ENCODE measurements around the gene WDR86. TPM values are rescaled to one million over a fixed set of nuclear protein-coding genes. Genes with fewer than 3 reads are reported as not detected.

WDR86 gene
- total RNA-seq, 1 donor from 2014 or later, result 19.4 TPM

DNA sequence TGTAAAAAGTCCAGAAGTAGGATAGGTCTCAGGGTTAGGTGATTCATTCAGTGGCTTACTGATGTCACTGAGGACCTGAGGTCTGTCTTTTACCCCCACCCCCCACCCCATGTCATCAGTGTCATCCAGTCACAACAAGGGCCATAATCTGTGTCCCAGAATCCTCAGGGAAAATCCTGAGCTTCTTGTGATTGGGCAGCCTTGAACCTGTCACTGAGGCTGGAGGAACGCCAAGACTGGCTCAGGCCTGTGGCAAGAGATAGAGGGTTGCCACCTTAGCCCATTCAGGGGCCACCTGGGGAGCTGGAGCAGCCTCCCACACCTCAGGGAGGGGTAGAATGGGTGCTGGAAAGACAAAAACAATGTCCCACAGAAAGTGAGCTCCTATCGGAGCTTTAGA, 38.6 kb downstream of the WDR86 start:
- no peak for DNase-seq (ENCODE audit: extremely low spot score in 2 of 2)
- Histone ChIP-seq H3K27ac (peak overlapping the region; percentile 22), H3K27me3 (no peaks in the 10 kb centered on the region), H3K4me1 (peaks cover 25% of the 10 kb centered on the region), H3K9me3 (no peaks in the 10 kb centered on the region), H3K36me3 (peaks cover 0 to 35% of the 10 kb centered on the region in 2 donors), H3K4me3 (no peak overlapping the region)
- TF ChIP-seq POLR2AphosphoS5 (IDR thresholded peaks at IDR 0.05; ENCODE audit: insufficient read depth in 1 of 2, low read depth in 1 of 2) (no peak), POLR2A (IDR thresholded peaks at IDR 0.05) (no peak)
- TF ChIP-seq, protein P1, sequence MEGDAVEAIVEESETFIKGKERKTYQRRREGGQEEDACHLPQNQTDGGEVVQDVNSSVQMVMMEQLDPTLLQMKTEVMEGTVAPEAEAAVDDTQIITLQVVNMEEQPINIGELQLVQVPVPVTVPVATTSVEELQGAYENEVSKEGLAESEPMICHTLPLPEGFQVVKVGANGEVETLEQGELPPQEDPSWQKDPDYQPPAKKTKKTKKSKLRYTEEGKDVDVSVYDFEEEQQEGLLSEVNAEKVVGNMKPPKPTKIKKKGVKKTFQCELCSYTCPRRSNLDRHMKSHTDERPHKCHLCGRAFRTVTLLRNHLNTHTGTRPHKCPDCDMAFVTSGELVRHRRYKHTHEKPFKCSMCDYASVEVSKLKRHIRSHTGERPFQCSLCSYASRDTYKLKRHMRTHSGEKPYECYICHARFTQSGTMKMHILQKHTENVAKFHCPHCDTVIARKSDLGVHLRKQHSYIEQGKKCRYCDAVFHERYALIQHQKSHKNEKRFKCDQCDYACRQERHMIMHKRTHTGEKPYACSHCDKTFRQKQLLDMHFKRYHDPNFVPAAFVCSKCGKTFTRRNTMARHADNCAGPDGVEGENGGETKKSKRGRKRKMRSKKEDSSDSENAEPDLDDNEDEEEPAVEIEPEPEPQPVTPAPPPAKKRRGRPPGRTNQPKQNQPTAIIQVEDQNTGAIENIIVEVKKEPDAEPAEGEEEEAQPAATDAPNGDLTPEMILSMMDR (IDR thresholded peaks at IDR 0.05), result no peak
- intact Hi-C loops (cut with DNase I), result no loop called here

DNA sequence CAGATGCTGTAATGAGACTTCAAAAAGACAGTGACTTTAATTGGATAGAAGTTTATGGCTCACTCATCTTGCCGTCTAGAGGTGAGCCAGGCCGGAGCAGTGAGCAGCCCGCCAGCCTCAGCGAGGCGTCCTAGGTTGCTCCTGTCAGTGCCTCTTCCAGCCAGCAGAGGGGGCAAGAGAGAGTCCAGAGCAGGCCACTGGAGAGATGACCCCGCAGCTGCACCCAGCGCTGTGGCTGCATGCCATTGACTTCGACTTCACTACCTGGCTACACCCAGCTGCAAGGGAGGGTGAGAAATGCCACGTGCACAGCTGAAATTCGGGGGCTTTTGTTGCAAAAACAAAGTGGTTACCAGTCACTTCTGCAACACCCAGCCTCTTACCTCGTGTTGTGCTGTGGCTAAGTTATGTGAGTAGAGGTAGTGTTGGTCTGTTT, 41.7 kb downstream of the WDR86 start:
- Histone ChIP-seq H3K4me3 (no peak overlapping the region), H3K36me3 (peaks cover 0 to 15% of the 10 kb centered on the region in 2 donors), H3K9me3 (no peaks in the 10 kb centered on the region), H3K27me3 (no peaks in the 10 kb centered on the region), H3K27ac (peak overlapping the region; percentile 28), H3K4me1 (peaks cover 26% of the 10 kb centered on the region)
- DNase-seq (ENCODE audit: extremely low spot score in 2 of 2), result no peak
- TF ChIP-seq POLR2AphosphoS5 (IDR thresholded peaks at IDR 0.05; ENCODE audit: insufficient read depth in 1 of 2, low read depth in 1 of 2) (peak; percentile 40 to 57), POLR2A (IDR thresholded peaks at IDR 0.05) (no peak)
- TF ChIP-seq, protein P1 (IDR thresholded peaks at IDR 0.05), result peak; percentile 94 to 99 (median 96)
- intact Hi-C loops (cut with DNase I), result loop anchor here (2.0 kb wide), 1 partner anchor 81 kb away; no protein-coding TSS in a partner anchor

DNA sequence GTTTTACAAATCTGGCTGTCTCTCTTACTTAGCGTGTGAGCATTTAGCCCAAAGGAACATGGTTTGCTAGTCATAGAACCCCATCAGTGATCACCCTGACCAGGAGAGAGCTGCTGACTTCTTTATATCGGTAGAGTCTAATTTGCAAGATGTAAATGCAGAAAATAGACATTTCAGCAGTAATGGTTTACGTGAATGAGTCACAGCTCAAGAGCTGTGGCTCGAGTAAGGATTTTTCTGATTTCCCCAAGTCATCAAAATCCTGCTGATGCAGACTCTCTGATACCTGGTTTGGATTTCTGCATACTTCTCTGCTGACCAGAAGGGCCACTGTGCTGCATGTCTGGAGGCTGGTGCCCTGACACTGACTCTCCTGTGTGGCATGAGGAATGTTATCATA, 42.6 kb downstream of the WDR86 start:
- H3K4me1 ChIP-seq, result peaks cover 26% of the 10 kb centered on the region
- H3K4me3 ChIP-seq, result no peak overlapping the region
- intact Hi-C loops (cut with DNase I), result no loop called here
- no peak for DNase-seq (ENCODE audit: extremely low spot score in 2 of 2)
- no peaks in the 10 kb centered on the region for H3K27me3 ChIP-seq
- peak overlapping the region; percentile 28 for H3K27ac ChIP-seq
- TF ChIP-seq POLR2AphosphoS5 (IDR thresholded peaks at IDR 0.05; ENCODE audit: insufficient read depth in 1 of 2, low read depth in 1 of 2) (no peak), POLR2A (IDR thresholded peaks at IDR 0.05) (no peak)
- TF ChIP-seq, protein P1 (IDR thresholded peaks at IDR 0.05), result no peak
- no peaks in the 10 kb centered on the region for H3K9me3 ChIP-seq
- peaks cover 0 to 21% of the 10 kb centered on the region in 2 donors for H3K36me3 ChIP-seq

DNA sequence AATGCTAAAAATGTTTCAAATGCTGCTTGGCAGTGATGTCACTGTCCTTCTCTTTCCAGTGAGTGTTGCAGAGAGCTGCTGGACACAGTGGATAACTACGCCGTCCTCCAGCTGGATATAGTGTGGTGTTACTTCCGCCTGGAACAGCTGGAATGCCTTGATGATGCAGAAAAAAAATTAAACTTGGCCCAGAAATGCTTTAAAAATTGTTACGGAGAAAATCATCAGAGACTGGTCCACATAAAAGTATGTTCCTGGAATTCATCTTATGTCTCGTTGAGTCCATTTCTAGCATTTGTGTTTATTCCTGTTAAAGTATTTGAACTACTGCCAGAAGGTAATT, 43.0 kb downstream of the WDR86 start:
- TF ChIP-seq, protein P1 (IDR thresholded peaks at IDR 0.05), result no peak
- no peak for TF ChIP-seq POLR2A (IDR thresholded peaks at IDR 0.05)
- TF ChIP-seq POLR2AphosphoS5 (IDR thresholded peaks at IDR 0.05; ENCODE audit: insufficient read depth in 1 of 2, low read depth in 1 of 2), result no peak
- Histone ChIP-seq H3K4me3 (no peak overlapping the region), H3K36me3 (peaks cover 0 to 23% of the 10 kb centered on the region in 2 donors), H3K27me3 (no peaks in the 10 kb centered on the region), H3K4me1 (peaks cover 26% of the 10 kb centered on the region), H3K9me3 (no peaks in the 10 kb centered on the region), H3K27ac (no peak overlapping the region)
- no peak for DNase-seq (ENCODE audit: extremely low spot score in 2 of 2)
- intact Hi-C loops (cut with DNase I), result no loop called here

DNA sequence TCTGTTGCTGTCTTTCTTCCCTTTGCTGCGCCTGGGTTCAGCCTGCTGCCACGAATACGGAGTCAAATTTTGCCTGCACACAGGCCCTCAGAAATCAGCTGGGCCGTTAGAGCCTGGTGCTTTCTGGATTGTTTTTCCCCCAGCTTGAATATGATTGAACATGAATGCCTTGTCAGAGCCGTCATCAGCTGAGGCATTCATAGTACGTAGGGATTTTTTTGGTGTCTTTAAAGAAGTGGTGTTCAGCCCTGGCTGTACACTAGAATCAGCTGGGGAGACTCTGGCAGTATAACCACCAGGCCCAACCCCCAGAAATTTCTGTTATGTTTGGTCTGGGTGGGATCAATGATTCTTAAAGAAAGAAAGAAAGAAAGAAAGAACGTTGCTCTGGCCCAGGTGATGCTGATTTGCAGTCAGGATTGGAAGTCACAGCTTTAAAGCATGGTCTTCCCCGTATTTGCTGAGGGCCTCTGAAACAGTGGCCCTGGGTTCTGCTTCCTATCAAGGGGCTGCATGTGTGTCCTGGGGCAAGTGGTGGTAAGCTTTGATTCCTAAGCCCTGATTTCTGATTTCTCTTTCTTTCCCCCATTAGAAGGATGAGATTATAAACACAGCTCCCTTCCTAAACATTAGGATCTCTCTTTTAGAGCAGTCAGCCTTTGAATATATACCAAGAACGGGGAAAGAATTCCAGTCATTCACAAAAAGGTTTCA, 43.5 kb downstream of the WDR86 start:
- Histone ChIP-seq H3K4me3 (no peak overlapping the region), H3K27me3 (no peaks in the 10 kb centered on the region), H3K36me3 (peaks cover 0 to 29% of the 10 kb centered on the region in 2 donors), H3K9me3 (no peaks in the 10 kb centered on the region), H3K27ac (no peak overlapping the region), H3K4me1 (peaks cover 26% of the 10 kb centered on the region)
- intact Hi-C loops (cut with DNase I), result no loop called here
- no peak for TF ChIP-seq POLR2AphosphoS5 (IDR thresholded peaks at IDR 0.05; ENCODE audit: insufficient read depth in 1 of 2, low read depth in 1 of 2)
- no peak for TF ChIP-seq POLR2A (IDR thresholded peaks at IDR 0.05)
- TF ChIP-seq, protein P1 (IDR thresholded peaks at IDR 0.05), result no peak
- no peak for DNase-seq (ENCODE audit: extremely low spot score in 2 of 2)

Measured in vagina (tissue), 2 donors.